ENCODE data around the gene ERGIC2. TPM values are rescaled to one million over a fixed set of nuclear protein-coding genes. Genes with fewer than 3 reads are reported as not detected.

The ERGIC2 gene
- total RNA-seq, 1 donor from 2014 or later, result 108 TPM

GRCh38 chr12:29329411-29329810 is 51.6 kb downstream of the ERGIC2 start:
- Mint-ChIP-seq H3K9me3 (peaks cover 7% of the 10 kb centered on the region), H3K27ac (no peak overlapping the region), H3K4me1 (no peaks in the 10 kb centered on the region), H3K27me3 (ENCODE audit: insufficient read depth, low read depth) (no peaks in the 10 kb centered on the region), H3K36me3 (peaks cover 6% of the 10 kb centered on the region), H3K4me3 (no peak overlapping the region)
- DNase-seq (ENCODE audit: low spot score), result no peak
- no peak overlapping the region for H3K4me3 ChIP-seq
- no peaks in the 10 kb centered on the region for H3K9me3 ChIP-seq (ENCODE audit: low read depth)
- H3K4me1 ChIP-seq, result no peaks in the 10 kb centered on the region
- no peak overlapping the region for H3K4me2 ChIP-seq
- no peak overlapping the region for H3K27ac ChIP-seq
- no peaks in the 10 kb centered on the region for H3K36me3 ChIP-seq
- H3F3A ChIP-seq (ENCODE audit: low read depth), result no peaks in the 10 kb centered on the region
- no peaks in the 10 kb centered on the region for H3K79me2 ChIP-seq (ENCODE audit: low read depth)
- H2AFZ ChIP-seq (replicated peaks), result no peak overlapping the region
- H3K9ac ChIP-seq, result no peak overlapping the region
- no peak for TF ChIP-seq EZH2phosphoT487 (IDR thresholded peaks at IDR 0.05)
- TF ChIP-seq, protein P1, sequence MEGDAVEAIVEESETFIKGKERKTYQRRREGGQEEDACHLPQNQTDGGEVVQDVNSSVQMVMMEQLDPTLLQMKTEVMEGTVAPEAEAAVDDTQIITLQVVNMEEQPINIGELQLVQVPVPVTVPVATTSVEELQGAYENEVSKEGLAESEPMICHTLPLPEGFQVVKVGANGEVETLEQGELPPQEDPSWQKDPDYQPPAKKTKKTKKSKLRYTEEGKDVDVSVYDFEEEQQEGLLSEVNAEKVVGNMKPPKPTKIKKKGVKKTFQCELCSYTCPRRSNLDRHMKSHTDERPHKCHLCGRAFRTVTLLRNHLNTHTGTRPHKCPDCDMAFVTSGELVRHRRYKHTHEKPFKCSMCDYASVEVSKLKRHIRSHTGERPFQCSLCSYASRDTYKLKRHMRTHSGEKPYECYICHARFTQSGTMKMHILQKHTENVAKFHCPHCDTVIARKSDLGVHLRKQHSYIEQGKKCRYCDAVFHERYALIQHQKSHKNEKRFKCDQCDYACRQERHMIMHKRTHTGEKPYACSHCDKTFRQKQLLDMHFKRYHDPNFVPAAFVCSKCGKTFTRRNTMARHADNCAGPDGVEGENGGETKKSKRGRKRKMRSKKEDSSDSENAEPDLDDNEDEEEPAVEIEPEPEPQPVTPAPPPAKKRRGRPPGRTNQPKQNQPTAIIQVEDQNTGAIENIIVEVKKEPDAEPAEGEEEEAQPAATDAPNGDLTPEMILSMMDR (IDR thresholded peaks at IDR 0.05), result no peak
- TF ChIP-seq EZH2 (IDR thresholded peaks at IDR 0.05), result no peak
- no peaks in the 10 kb centered on the region for H3K27me3 ChIP-seq
- H4K20me1 ChIP-seq (ENCODE audit: low read depth), result no peaks in the 10 kb centered on the region

- Histone ChIP-seq H3K36me3 (no peaks in the 10 kb centered on the region), H3K4me1 (no peaks in the 10 kb centered on the region), H3K79me2 (ENCODE audit: low read depth) (no peaks in the 10 kb centered on the region), H3K27ac (no peak overlapping the region), H3F3A (ENCODE audit: low read depth) (no peaks in the 10 kb centered on the region), H2AFZ (replicated peaks) (no peak overlapping the region), H3K27me3 (no peaks in the 10 kb centered on the region), H4K20me1 (ENCODE audit: low read depth) (no peaks in the 10 kb centered on the region), H3K9ac (no peak overlapping the region), H3K4me3 (no peak overlapping the region), H3K9me3 (ENCODE audit: low read depth) (no peaks in the 10 kb centered on the region), H3K4me2 (no peak overlapping the region)
- no peak for DNase-seq (ENCODE audit: low spot score)
- TF ChIP-seq EZH2phosphoT487 (IDR thresholded peaks at IDR 0.05) (no peak), EZH2 (IDR thresholded peaks at IDR 0.05) (no peak)
- TF ChIP-seq, protein P1 (IDR thresholded peaks at IDR 0.05), result no peak
- peaks cover 24% of the 10 kb centered on the region for H3K9me3 Mint-ChIP-seq
- no peaks in the 10 kb centered on the region for H3K4me1 Mint-ChIP-seq
- H3K27ac Mint-ChIP-seq, result no peak overlapping the region
- peaks cover 22% of the 10 kb centered on the region for H3K36me3 Mint-ChIP-seq
- H3K4me3 Mint-ChIP-seq, result no peak overlapping the region
- H3K27me3 Mint-ChIP-seq (ENCODE audit: insufficient read depth, low read depth), result no peaks in the 10 kb centered on the region
Observed at GRCh38 chr12:29322157-29322556, 58.8 kb downstream of the ERGIC2 start.

GRCh38 chr12:29320295-29321085 is 60.5 kb downstream of the ERGIC2 start:
- Histone ChIP-seq H3K4me3 (no peak overlapping the region), H3K9me3 (ENCODE audit: low read depth) (no peaks in the 10 kb centered on the region), H3K79me2 (ENCODE audit: low read depth) (no peaks in the 10 kb centered on the region), H3K27ac (no peak overlapping the region), H2AFZ (replicated peaks) (no peak overlapping the region), H3F3A (ENCODE audit: low read depth) (no peaks in the 10 kb centered on the region), H4K20me1 (ENCODE audit: low read depth) (no peaks in the 10 kb centered on the region), H3K27me3 (no peaks in the 10 kb centered on the region), H3K36me3 (no peaks in the 10 kb centered on the region), H3K9ac (no peak overlapping the region), H3K4me2 (no peak overlapping the region), H3K4me1 (peaks cover 8% of the 10 kb centered on the region)
- no peaks in the 10 kb centered on the region for H3K27me3 Mint-ChIP-seq (ENCODE audit: insufficient read depth, low read depth)
- H3K36me3 Mint-ChIP-seq, result peaks cover 19% of the 10 kb centered on the region
- TF ChIP-seq, protein P1 (IDR thresholded peaks at IDR 0.05), result no peak
- TF ChIP-seq EZH2 (IDR thresholded peaks at IDR 0.05) (no peak), EZH2phosphoT487 (IDR thresholded peaks at IDR 0.05) (no peak)
- no peak overlapping the region for H3K4me3 Mint-ChIP-seq
- peaks cover 4% of the 10 kb centered on the region for H3K4me1 Mint-ChIP-seq
- peaks cover 21% of the 10 kb centered on the region for H3K9me3 Mint-ChIP-seq
- no peak for DNase-seq (ENCODE audit: low spot score)
- H3K27ac Mint-ChIP-seq, result no peak overlapping the region

Data from neural progenitor cell (in vitro differentiated cells).